GM23338 (cell line): ENCODE results near the gene COL5A2. TPM values are rescaled to one million over a fixed set of nuclear protein-coding genes. Genes with fewer than 3 reads are reported as not detected.

ENCODE experiments used
- ATAC-seq: fragments of 200-7000 bp; cut with Tn5 transposase; 3 replicates; pipeline ENCODE4 v1.9.1; 2020
- DNase-seq: peaks from one replicate; pipeline ENCODE4 v3.0.0-alpha.2; 2015; ENCODE audit warnings: low spot score
- H2AFZ ChIP-seq: fragments of 200-600 bp; sonication (generic); 2 replicates; pipeline ENCODE4 v1.8.0; 2016; ENCODE audit warnings: antibody characterized with exemption, mild to moderate bottlenecking, moderate library complexity
- H3F3A ChIP-seq: fragments of 200-600 bp; sonication (generic); replicated peaks from 2 replicates; pipeline ENCODE4 v1.8.0; 2017; ENCODE audit warnings: antibody characterized with exemption, mixed run types, low read depth
- H3K27ac ChIP-seq: fragments of 200-600 bp; sonication (generic); 2 replicates; pipeline ENCODE4 v1.6.1; 2016; ENCODE audit warnings: low read depth
- H3K27me3 ChIP-seq: fragments of 200-600 bp; sonication (generic); 2 replicates; pipeline ENCODE4 v1.8.0; 2016; ENCODE audit warnings: mild to moderate bottlenecking, mixed run types, moderate library complexity; ENCODE audit not compliant: insufficient read depth
- H3K36me3 ChIP-seq: fragments of 200-600 bp; sonication (generic); 2 replicates; pipeline ENCODE4 v1.8.0; 2016; ENCODE audit warnings: mild to moderate bottlenecking; ENCODE audit not compliant: insufficient read depth
- H3K4me1 ChIP-seq: fragments of 200-600 bp; sonication (generic); 2 replicates; pipeline ENCODE4 v1.8.0; 2016; ENCODE audit warnings: mild to moderate bottlenecking, moderate library complexity; ENCODE audit not compliant: insufficient read depth
- H3K4me2 ChIP-seq: fragments of 200-600 bp; sonication (generic); 2 replicates; pipeline ENCODE4 v1.7.1; 2017; ENCODE audit warnings: mixed run types
- H3K4me3 ChIP-seq: fragments of 200-600 bp; sonication (generic); 2 replicates; pipeline ENCODE4 v1.6.1; 2016; ENCODE audit warnings: mixed run types
- H3K79me2 ChIP-seq: fragments of 200-600 bp; sonication (generic); replicated peaks from 2 replicates; pipeline ENCODE4 v1.8.0; 2017; ENCODE audit warnings: mild to moderate bottlenecking; ENCODE audit not compliant: insufficient read depth
- H3K9me2 ChIP-seq: fragments of 200-600 bp; sonication (generic); 2 replicates; pipeline ENCODE4 v1.8.0; 2017; ENCODE audit not compliant: insufficient read depth
- H4K20me1 ChIP-seq: fragments of 200-600 bp; sonication (generic); replicated peaks from 2 replicates; pipeline ENCODE4 v1.8.0; 2017; ENCODE audit warnings: mild to moderate bottlenecking; ENCODE audit not compliant: insufficient read depth
- H3K27ac Mint-ChIP-seq: 2 replicates; pipeline ENCODE4 v1.8.0; 2020; ENCODE audit warnings: inconsistent platforms, mild to moderate bottlenecking, moderate library complexity, mixed read lengths
- H3K27me3 Mint-ChIP-seq: 3 replicates; pipeline ENCODE4 v1.8.0; 2022; ENCODE audit warnings: low read depth, mild to moderate bottlenecking, moderate library complexity, mixed read lengths, inconsistent platforms; ENCODE audit not compliant: insufficient read depth, poor library complexity
- H3K36me3 Mint-ChIP-seq: 3 replicates; pipeline ENCODE4 v1.8.0; 2021; ENCODE audit warnings: low read depth, mild to moderate bottlenecking, inconsistent platforms, moderate library complexity, mixed read lengths
- H3K4me1 Mint-ChIP-seq: 3 replicates; pipeline ENCODE4 v1.8.0; 2020; ENCODE audit warnings: mild to moderate bottlenecking, inconsistent platforms, mixed read lengths
- H3K4me3 Mint-ChIP-seq: 3 replicates; pipeline ENCODE4 v1.8.0; 2021; ENCODE audit warnings: moderate library complexity, mild to moderate bottlenecking, inconsistent platforms, mixed read lengths
- H3K9me3 Mint-ChIP-seq: 3 replicates; pipeline ENCODE4 v1.8.0; 2020; ENCODE audit warnings: moderate library complexity, mild to moderate bottlenecking, inconsistent platforms, mixed read lengths
- CREB1 ChIP-seq: fragments of 250-450 bp; sonication (Bioruptor Pico); IDR thresholded peaks from 2 replicates; pipeline ENCODE4 v1.5.0; 2020; ENCODE audit warnings: low read depth, mild to moderate bottlenecking, moderate library complexity
- EZH2 ChIP-seq: fragments of 200-600 bp; sonication (generic); IDR thresholded peaks from one replicate; pipeline ENCODE4 v1.8.0; 2017; ENCODE audit warnings: antibody characterized with exemption, mild to moderate bottlenecking, low read depth; ENCODE audit not compliant: unreplicated experiment
- EZH2phosphoT487 ChIP-seq: fragments of 200-600 bp; sonication (generic); IDR thresholded peaks from one replicate; pipeline ENCODE4 v1.8.1; 2018; ENCODE audit warnings: antibody characterized with exemption; ENCODE audit not compliant: unreplicated experiment
- JUNB ChIP-seq: IDR thresholded peaks from one replicate; pipeline ENCODE4 v1.6.1; 2016; ENCODE audit warnings: antibody characterized with exemption; ENCODE audit not compliant: unreplicated experiment
- NANOG ChIP-seq: IDR thresholded peaks from 2 replicates; pipeline ENCODE4 v1.6.1; 2016; ENCODE audit warnings: antibody characterized with exemption, borderline replicate concordance
- POLR2AphosphoS5 ChIP-seq: IDR thresholded peaks from 2 replicates; pipeline ENCODE4 v1.6.1; 2016; ENCODE audit warnings: antibody characterized with exemption, low read depth
- STAT1 ChIP-seq: IDR thresholded peaks from one replicate; pipeline ENCODE4 v1.6.1; 2016; ENCODE audit warnings: antibody characterized with exemption; ENCODE audit not compliant: unreplicated experiment
- ZNF114 ChIP-seq: fragments of 250-450 bp; sonication (Bioruptor Pico); IDR thresholded peaks from 2 replicates; pipeline ENCODE4 v1.5.0; 2020; ENCODE audit warnings: mild to moderate bottlenecking, moderate library complexity
- ZNF331 ChIP-seq: fragments of 250-450 bp; sonication (Bioruptor Pico); IDR thresholded peaks from 2 replicates; pipeline ENCODE4 v1.5.0; 2020; ENCODE audit warnings: low read depth, mild to moderate bottlenecking, moderate library complexity
- polyA plus RNA-seq: library from polyadenylated mRNA; unstranded; fragments of >200 nt; fragmentation: Nextera tagmentation; extraction: Ambion mirVana; gene quantifications from 2 replicates; pipeline ENCODE4 v1.2.1, GENCODE V29; 2016
- total RNA-seq: library from RNA; depleted of rRNA; stranded (reverse); fragments of >200 nt; shearing (Covaris generic); gene quantifications from 2 replicates; pipeline ENCODE4 v1.2.3, GENCODE V29; 2014
- TF ChIP-seq, protein P1 (sequence below): fragments of 250-450 bp; sonication (Bioruptor Pico); IDR thresholded peaks from 2 replicates; pipeline ENCODE4 v1.5.0; 2020; ENCODE audit warnings: mild to moderate bottlenecking, moderate library complexity
- TF ChIP-seq, protein P2 (sequence below), 2 experiments: fragments of 200-600 bp in 1 of 2; sonication (generic) in 1 of 2; conservative IDR thresholded peaks; 2 replicates each; pipeline versions ENCODE4 v1.5.1 to v1.6.1; 2016 to 2017; ENCODE audit warnings: antibody characterized with exemption in 2 of 2, low read depth in 2 of 2, mild to moderate bottlenecking in 2 of 2, moderate library complexity in 1 of 2
- TF ChIP-seq, protein P3 (sequence below): IDR thresholded peaks from one replicate; pipeline ENCODE4 v1.6.1; 2018; ENCODE audit warnings: antibody characterized with exemption; ENCODE audit not compliant: unreplicated experiment
- TF ChIP-seq, protein P4 (sequence below): IDR thresholded peaks from 2 replicates; pipeline ENCODE4 v1.6.1; 2016; ENCODE audit warnings: antibody characterized with exemption

Gene COL5A2
- total and polyA plus RNA-seq, 2 experiments from 2014 or later, result 6.7 to 19.7 TPM

DNA sequence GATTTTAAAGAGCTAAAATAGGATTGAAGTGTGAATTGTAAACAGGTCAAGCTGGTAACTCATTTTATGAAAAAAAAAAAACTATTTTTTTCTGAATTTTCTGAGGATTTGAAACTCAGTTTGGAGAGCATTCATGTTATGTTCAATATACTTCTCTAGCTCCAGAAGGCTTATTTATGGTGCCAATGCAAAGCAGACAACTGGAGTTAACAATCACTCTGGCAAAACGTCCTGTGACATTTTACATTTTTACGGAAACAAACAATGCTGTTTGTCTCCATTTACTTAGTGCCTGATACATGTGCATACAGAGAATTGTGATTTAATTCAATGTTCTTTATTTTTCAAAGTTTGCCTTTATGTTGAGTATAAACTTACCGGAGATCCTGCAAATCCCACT is 96.0 kb downstream of the COL5A2 start:
- no peak for TF ChIP-seq NANOG
- no peak for TF ChIP-seq JUNB
- TF ChIP-seq, protein P1, sequence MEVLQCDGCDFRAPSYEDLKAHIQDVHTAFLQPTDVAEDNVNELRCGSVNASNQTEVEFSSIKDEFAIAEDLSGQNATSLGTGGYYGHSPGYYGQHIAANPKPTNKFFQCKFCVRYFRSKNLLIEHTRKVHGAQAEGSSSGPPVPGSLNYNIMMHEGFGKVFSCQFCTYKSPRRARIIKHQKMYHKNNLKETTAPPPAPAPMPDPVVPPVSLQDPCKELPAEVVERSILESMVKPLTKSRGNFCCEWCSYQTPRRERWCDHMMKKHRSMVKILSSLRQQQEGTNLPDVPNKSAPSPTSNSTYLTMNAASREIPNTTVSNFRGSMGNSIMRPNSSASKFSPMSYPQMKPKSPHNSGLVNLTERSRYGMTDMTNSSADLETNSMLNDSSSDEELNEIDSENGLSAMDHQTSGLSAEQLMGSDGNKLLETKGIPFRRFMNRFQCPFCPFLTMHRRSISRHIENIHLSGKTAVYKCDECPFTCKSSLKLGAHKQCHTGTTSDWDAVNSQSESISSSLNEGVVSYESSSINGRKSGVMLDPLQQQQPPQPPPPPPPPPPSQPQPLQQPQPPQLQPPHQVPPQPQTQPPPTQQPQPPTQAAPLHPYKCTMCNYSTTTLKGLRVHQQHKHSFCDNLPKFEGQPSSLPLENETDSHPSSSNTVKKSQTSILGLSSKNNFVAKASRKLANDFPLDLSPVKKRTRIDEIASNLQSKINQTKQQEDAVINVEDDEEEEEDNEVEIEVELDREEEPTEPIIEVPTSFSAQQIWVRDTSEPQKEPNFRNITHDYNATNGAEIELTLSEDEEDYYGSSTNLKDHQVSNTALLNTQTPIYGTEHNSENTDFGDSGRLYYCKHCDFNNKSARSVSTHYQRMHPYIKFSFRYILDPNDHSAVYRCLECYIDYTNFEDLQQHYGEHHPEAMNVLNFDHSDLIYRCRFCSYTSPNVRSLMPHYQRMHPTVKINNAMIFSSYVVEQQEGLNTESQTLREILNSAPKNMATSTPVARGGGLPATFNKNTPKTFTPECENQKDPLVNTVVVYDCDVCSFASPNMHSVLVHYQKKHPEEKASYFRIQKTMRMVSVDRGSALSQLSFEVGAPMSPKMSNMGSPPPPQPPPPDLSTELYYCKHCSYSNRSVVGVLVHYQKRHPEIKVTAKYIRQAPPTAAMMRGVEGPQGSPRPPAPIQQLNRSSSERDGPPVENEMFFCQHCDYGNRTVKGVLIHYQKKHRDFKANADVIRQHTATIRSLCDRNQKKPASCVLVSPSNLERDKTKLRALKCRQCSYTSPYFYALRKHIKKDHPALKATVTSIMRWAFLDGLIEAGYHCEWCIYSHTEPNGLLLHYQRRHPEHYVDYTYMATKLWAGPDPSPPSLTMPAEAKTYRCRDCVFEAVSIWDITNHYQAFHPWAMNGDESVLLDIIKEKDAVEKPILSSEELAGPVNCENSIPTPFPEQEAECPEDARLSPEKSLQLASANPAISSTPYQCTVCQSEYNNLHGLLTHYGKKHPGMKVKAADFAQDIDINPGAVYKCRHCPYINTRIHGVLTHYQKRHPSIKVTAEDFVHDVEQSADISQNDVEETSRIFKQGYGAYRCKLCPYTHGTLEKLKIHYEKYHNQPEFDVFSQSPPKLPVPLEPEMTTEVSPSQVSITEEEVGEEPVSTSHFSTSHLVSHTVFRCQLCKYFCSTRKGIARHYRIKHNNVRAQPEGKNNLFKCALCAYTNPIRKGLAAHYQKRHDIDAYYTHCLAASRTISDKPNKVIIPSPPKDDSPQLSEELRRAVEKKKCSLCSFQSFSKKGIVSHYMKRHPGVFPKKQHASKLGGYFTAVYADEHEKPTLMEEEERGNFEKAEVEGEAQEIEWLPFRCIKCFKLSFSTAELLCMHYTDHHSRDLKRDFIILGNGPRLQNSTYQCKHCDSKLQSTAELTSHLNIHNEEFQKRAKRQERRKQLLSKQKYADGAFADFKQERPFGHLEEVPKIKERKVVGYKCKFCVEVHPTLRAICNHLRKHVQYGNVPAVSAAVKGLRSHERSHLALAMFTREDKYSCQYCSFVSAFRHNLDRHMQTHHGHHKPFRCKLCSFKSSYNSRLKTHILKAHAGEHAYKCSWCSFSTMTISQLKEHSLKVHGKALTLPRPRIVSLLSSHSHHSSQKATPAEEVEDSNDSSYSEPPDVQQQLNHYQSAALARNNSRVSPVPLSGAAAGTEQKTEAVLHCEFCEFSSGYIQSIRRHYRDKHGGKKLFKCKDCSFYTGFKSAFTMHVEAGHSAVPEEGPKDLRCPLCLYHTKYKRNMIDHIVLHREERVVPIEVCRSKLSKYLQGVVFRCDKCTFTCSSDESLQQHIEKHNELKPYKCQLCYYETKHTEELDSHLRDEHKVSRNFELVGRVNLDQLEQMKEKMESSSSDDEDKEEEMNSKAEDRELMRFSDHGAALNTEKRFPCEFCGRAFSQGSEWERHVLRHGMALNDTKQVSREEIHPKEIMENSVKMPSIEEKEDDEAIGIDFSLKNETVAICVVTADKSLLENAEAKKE (CRISPR knock-in tag), result no peak
- TF ChIP-seq, protein P2, sequence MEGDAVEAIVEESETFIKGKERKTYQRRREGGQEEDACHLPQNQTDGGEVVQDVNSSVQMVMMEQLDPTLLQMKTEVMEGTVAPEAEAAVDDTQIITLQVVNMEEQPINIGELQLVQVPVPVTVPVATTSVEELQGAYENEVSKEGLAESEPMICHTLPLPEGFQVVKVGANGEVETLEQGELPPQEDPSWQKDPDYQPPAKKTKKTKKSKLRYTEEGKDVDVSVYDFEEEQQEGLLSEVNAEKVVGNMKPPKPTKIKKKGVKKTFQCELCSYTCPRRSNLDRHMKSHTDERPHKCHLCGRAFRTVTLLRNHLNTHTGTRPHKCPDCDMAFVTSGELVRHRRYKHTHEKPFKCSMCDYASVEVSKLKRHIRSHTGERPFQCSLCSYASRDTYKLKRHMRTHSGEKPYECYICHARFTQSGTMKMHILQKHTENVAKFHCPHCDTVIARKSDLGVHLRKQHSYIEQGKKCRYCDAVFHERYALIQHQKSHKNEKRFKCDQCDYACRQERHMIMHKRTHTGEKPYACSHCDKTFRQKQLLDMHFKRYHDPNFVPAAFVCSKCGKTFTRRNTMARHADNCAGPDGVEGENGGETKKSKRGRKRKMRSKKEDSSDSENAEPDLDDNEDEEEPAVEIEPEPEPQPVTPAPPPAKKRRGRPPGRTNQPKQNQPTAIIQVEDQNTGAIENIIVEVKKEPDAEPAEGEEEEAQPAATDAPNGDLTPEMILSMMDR (conservative IDR thresholded peaks at IDR 0.05; ENCODE audit: low read depth in 2 of 2), result no peak
- no peak for TF ChIP-seq ZNF331 (CRISPR knock-in tag)
- no peak for TF ChIP-seq ZNF114 (CRISPR knock-in tag)
- TF ChIP-seq, protein P3, sequence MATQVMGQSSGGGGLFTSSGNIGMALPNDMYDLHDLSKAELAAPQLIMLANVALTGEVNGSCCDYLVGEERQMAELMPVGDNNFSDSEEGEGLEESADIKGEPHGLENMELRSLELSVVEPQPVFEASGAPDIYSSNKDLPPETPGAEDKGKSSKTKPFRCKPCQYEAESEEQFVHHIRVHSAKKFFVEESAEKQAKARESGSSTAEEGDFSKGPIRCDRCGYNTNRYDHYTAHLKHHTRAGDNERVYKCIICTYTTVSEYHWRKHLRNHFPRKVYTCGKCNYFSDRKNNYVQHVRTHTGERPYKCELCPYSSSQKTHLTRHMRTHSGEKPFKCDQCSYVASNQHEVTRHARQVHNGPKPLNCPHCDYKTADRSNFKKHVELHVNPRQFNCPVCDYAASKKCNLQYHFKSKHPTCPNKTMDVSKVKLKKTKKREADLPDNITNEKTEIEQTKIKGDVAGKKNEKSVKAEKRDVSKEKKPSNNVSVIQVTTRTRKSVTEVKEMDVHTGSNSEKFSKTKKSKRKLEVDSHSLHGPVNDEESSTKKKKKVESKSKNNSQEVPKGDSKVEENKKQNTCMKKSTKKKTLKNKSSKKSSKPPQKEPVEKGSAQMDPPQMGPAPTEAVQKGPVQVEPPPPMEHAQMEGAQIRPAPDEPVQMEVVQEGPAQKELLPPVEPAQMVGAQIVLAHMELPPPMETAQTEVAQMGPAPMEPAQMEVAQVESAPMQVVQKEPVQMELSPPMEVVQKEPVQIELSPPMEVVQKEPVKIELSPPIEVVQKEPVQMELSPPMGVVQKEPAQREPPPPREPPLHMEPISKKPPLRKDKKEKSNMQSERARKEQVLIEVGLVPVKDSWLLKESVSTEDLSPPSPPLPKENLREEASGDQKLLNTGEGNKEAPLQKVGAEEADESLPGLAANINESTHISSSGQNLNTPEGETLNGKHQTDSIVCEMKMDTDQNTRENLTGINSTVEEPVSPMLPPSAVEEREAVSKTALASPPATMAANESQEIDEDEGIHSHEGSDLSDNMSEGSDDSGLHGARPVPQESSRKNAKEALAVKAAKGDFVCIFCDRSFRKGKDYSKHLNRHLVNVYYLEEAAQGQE, result no peak
- TF ChIP-seq STAT1, result no peak
- no peak for TF ChIP-seq POLR2AphosphoS5
- TF ChIP-seq EZH2phosphoT487, result no peak
- TF ChIP-seq, protein P4, sequence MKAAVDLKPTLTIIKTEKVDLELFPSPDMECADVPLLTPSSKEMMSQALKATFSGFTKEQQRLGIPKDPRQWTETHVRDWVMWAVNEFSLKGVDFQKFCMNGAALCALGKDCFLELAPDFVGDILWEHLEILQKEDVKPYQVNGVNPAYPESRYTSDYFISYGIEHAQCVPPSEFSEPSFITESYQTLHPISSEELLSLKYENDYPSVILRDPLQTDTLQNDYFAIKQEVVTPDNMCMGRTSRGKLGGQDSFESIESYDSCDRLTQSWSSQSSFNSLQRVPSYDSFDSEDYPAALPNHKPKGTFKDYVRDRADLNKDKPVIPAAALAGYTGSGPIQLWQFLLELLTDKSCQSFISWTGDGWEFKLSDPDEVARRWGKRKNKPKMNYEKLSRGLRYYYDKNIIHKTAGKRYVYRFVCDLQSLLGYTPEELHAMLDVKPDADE, result no peak
- no peak for TF ChIP-seq EZH2
- no peak for TF ChIP-seq CREB1 (CRISPR knock-in tag)
- no peak overlapping the region for H3K4me3 ChIP-seq
- H4K20me1 ChIP-seq, result no peaks in the 10 kb centered on the region
- Mint-ChIP-seq H3K36me3 (no peaks in the 10 kb centered on the region), H3K4me3 (no peak overlapping the region), H3K9me3 (no peaks in the 10 kb centered on the region), H3K27me3 (no peaks in the 10 kb centered on the region), H3K27ac (no peak overlapping the region), H3K4me1 (peaks cover 6% of the 10 kb centered on the region; the same call in 1 of the 3 replicates)
- no peaks in the 10 kb centered on the region for H3K9me2 ChIP-seq
- no peak overlapping the region for H3K4me2 ChIP-seq
- no peak overlapping the region for H2AFZ ChIP-seq
- H3K27me3 ChIP-seq, result no peaks in the 10 kb centered on the region
- ATAC-seq (no peak), DNase-seq (no peak)
- H3K79me2 ChIP-seq, result no peaks in the 10 kb centered on the region
- no peak overlapping the region for H3K27ac ChIP-seq
- no peaks in the 10 kb centered on the region for H3F3A ChIP-seq
- no peaks in the 10 kb centered on the region for H3K4me1 ChIP-seq
- H3K36me3 ChIP-seq, result no peaks in the 10 kb centered on the region
